Large intestine (tissue), 12 donors: Measurements from ENCODE around the gene USP14. TPM values are rescaled to one million over a fixed set of nuclear protein-coding genes. Genes with fewer than 3 reads are reported as not detected.
A peak's percentile ranks its signal among the peaks of the same experiment; 100 is the strongest.
"Not testable (repeated sequence)": the region's sequence is repeated elsewhere in the genome, so short reads cannot be mapped to it uniquely, and the experiment has no call there.

Experiments
- DNase-seq, 2 donors: peaks; one replicate each; pipeline versions ENCODE4 v3.0.0 to v3.0.0-alpha.2; 2013
- H3K27ac ChIP-seq: one replicate; pipeline ENCODE4 v1.5.1; 2013; ENCODE audit warnings: low read length
- H3K27me3 ChIP-seq: 2 replicates; pipeline ENCODE4 v1.6.1; 2013; ENCODE audit warnings: low read length; ENCODE audit not compliant: control insufficient read depth, insufficient read depth
- H3K36me3 ChIP-seq: 2 replicates; pipeline ENCODE4 v1.6.1; 2013; ENCODE audit warnings: low read length; ENCODE audit not compliant: control insufficient read depth, insufficient read depth
- H3K4me1 ChIP-seq: one replicate; pipeline ENCODE4 v1.6.1; 2013; ENCODE audit warnings: low read length; ENCODE audit not compliant: control insufficient read depth, insufficient read depth
- H3K4me3 ChIP-seq: one replicate; pipeline ENCODE4 v1.5.1; 2013; ENCODE audit warnings: low read length
- H3K9me3 ChIP-seq: one replicate; pipeline ENCODE4 v1.6.1; 2013; ENCODE audit warnings: mild to moderate bottlenecking, low read depth, low read length, moderate library complexity; ENCODE audit not compliant: control insufficient read depth
- WGBS: methylation state at CpG from one replicate; pipeline ENCODE4 v1.1.5; 2013; ENCODE audit warnings: low lambda C conversion rate; ENCODE audit not compliant: insufficient coverage; 5-methylcytosine and 5-hydroxymethylcytosine counted together
- long read RNA-seq, 11 donors: transcript quantifications; one replicate each; lab custom pipeline, GENCODE V29; 2026
- polyA plus RNA-seq: library from polyadenylated mRNA; unstranded; fragments of 120-200 nt; gene quantifications from one replicate; pipeline ENCODE4 v1.2.1, GENCODE V29; 2013

Gene USP14
- 38.4 TPM for polyA plus RNA-seq
- long read RNA-seq, donor 1, full-length matches to known transcripts, result 6 of 14 reads
- long read RNA-seq, donor 1, partial matches to known transcripts, result 8 of 14 reads
- long read RNA-seq, donor 1, other reads (novel, unspliced or antisense), result 0 of 14 reads
- long read RNA-seq, donor 2, full-length matches to known transcripts, result 8 of 8 reads
- long read RNA-seq, donor 2, partial matches to known transcripts, result 0 of 8 reads
- long read RNA-seq, donor 2, other reads (novel, unspliced or antisense), result 0 of 8 reads
- long read RNA-seq, donor 3, result 0 reads
- long read RNA-seq, donor 4, result 0 reads
- long read RNA-seq, donor 5, full-length matches to known transcripts, result 4 of 4 reads
- long read RNA-seq, donor 5, partial matches to known transcripts, result 0 of 4 reads
- long read RNA-seq, donor 5, other reads (novel, unspliced or antisense), result 0 of 4 reads
- long read RNA-seq, donor 6, full-length matches to known transcripts, result 8 of 17 reads
- long read RNA-seq, donor 6, partial matches to known transcripts, result 0 of 17 reads
- long read RNA-seq, donor 6, other reads (novel, unspliced or antisense), result 9 of 17 reads
- long read RNA-seq, donor 7, full-length matches to known transcripts, result 3 of 47 reads
- long read RNA-seq, donor 7, partial matches to known transcripts, result 44 of 47 reads
- long read RNA-seq, donor 7, other reads (novel, unspliced or antisense), result 0 of 47 reads
- long read RNA-seq, donor 8, full-length matches to known transcripts, result 4 of 88 reads
- long read RNA-seq, donor 8, partial matches to known transcripts, result 84 of 88 reads
- long read RNA-seq, donor 8, other reads (novel, unspliced or antisense), result 0 of 88 reads
- long read RNA-seq, donor 9, full-length matches to known transcripts, result 3 of 44 reads
- long read RNA-seq, donor 9, partial matches to known transcripts, result 41 of 44 reads
- long read RNA-seq, donor 9, other reads (novel, unspliced or antisense), result 0 of 44 reads
- long read RNA-seq, donor 10, full-length matches to known transcripts, result 10 of 10 reads
- long read RNA-seq, donor 10, partial matches to known transcripts, result 0 of 10 reads
- long read RNA-seq, donor 10, other reads (novel, unspliced or antisense), result 0 of 10 reads
- long read RNA-seq, donor 11, full-length matches to known transcripts, result 4 of 4 reads
- long read RNA-seq, donor 11, partial matches to known transcripts, result 0 of 4 reads
- long read RNA-seq, donor 11, other reads (novel, unspliced or antisense), result 0 of 4 reads

DNA sequence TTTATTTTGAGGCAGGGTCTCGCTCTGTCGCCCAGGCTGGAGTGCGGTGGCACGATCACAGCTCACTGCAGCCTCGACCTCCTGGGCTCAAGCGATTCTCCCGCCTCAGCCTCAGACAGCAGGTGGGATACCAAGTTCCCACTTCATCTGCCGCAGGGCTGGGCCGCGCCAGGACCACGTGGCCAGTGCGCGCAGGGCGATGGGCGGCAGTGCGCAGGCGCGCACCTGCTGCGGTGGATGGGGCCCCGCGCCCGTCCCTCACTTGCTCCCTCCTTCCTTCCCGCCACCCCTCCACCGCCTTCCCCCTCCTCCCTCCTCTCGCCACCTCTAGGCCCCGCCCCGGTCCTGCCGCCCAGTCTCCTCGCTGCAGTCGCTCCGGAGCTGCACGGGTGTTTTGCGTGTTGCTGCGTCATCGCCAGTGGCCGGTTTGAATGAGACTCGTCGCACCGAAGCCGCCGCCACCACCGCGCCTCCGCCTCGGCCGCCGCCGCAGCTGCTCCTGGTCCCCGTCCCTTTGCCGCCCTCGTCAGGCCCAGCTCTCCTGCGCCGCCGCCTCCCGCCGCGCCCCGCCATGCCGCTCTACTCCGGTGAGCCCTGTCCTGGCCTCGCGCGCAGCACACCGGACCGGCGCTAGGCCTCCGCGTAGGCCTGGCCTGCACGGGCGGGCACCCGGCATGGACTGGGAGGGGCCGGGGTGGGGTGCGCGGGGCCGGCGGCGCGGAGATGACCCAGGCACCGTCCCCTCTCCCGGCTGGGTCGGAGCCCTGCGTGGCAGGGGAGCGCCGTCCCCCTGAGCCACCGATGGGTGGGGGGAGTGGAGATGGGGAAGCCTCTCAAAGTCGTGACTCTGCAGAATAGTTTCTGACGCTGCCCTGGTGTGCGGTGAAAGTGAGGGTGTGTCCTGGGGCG lies at the start of gene USP14:
USP14 (plus strand) TSS at position 430 of the 909 bp plus-strand sequence; CDS start at position 572, 142 bp downstream.
- WGBS, result no CpG with 5 or more reads among the region's 89 CpGs

DNA sequence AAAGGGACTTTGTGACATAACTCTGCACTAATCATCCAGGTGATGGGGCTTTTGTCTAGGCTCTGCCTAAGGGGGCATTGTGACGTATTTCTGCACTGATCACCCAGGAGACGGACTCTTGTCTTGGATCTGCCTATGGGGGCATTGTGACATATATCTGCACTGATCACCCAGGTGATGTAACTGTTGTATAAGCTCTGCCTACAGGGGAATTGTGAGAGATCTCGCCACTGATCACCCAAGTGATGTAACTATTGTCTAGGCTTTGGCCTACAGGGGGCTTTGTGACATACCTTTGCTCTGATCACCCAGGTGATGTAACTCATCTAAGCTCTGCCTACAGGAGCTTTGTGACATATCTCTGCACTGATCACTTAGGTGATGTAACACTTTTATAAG lies 49.7 kb upstream of the USP14 start:
- H3K36me3 ChIP-seq, H3K9me3 ChIP-seq, H3K27me3 ChIP-seq, H3K27ac ChIP-seq, H3K4me3 ChIP-seq, DNase-seq, H3K4me1 ChIP-seq: not testable (repeated sequence)
- WGBS, result no CpG with 5 or more reads among the region's 3 CpGs

More for the DNA sequence above, at the start of gene USP14:
- Histone ChIP-seq H3K9me3 (no peaks in the 10 kb centered on the region), H3K27me3 (no peaks in the 10 kb centered on the region), H3K4me1 (no peaks in the 10 kb centered on the region), H3K27ac (peak within 1 kb of the TSS; percentile 76), H3K4me3 (peak within 1 kb of the TSS; percentile 49), H3K36me3 (no peaks in the 10 kb centered on the region)
- DNase-seq, result peak; percentile 97 to 98

- WGBS, result 25% methylated on average over 2 of the region's 7 CpGs
- not testable (repeated sequence) for H3K4me1 ChIP-seq, H3K27me3 ChIP-seq, H3K9me3 ChIP-seq, H3K27ac ChIP-seq, H3K4me3 ChIP-seq, H3K36me3 ChIP-seq
- peak; percentile 28 to 57 for DNase-seq
These were observed 49.0 kb upstream of the USP14 start for GRCh38 chr18:109130-109921.

DNA sequence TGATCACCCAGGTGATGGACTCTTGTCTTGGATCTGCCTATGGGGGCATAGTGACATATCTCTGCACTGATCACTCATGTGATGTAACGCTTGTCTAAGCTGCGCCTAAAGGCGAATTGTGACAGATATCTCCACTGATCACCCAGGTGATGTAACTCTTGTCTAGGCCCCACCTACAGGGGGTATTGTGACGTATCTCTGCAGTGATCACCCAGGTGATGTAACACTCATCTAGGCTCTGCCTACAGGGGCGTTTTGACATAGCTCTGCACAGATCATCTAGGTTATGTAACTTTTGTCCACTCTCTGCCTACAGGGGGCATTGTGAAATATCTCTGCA lies 48.5 kb upstream of the USP14 start:
- not testable (repeated sequence) for DNase-seq

GRCh38 chr18:110351-111201 lies 47.8 kb upstream of the USP14 start:
- no CpG with 5 or more reads among the region's 4 CpGs for WGBS
- H3K9me3 ChIP-seq, H3K27ac ChIP-seq, H3K4me1 ChIP-seq, H3K36me3 ChIP-seq, H3K4me3 ChIP-seq, H3K27me3 ChIP-seq: not testable (repeated sequence)
- DNase-seq, result peak; percentile 27 to 46

More for the DNA sequence above, 48.5 kb upstream of the USP14 start:
- H3K27me3 ChIP-seq, H3K27ac ChIP-seq, H3K4me3 ChIP-seq, H3K9me3 ChIP-seq, H3K36me3 ChIP-seq, H3K4me1 ChIP-seq: not testable (repeated sequence)
- 0% methylated on average over 1 of the region's 5 CpGs for WGBS

DNA sequence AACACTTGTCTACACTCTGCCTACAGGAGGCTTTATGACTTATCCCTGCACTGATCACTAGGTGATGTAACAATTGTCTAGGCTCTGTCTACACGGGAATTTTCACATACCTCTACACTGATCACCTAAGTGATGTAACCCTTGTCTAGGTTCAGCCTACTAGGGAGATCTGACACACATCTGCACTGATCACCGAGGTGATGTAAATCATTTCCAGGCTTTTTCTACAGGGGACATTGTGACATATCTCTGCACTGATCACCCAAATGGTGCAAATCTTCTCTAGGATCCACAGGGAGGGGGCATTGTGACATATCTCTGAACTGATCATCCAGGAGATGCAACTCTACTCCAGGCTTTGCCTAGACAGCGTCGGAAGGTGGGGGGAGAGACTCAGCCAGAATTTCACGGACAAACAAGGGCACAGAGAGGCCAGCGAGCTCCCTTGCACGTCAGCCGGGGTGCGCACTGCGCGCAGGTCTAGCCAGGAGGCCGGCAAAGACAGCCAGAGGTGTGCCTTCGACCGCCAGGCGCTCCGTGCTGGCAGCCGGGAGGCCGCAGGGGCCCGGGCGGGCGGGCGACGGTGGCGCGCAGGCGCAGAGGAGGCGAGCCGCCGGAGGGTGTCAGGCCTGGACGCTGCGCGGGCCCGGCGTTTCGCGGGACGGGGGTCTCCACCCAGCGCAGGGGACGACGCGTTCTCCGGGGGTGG lies 46.9 kb upstream of the USP14 start:
- H3K4me3 ChIP-seq, result no peak overlapping the region
- no peaks in the 10 kb centered on the region for H3K36me3 ChIP-seq
- H3K9me3 ChIP-seq, result peaks cover 3% of the 10 kb centered on the region
- H3K27ac ChIP-seq, result peak overlapping the region; percentile 49
- peaks cover 4% of the 10 kb centered on the region for H3K4me1 ChIP-seq
- WGBS, result no CpG with 5 or more reads among the region's 42 CpGs
- H3K27me3 ChIP-seq, result no peaks in the 10 kb centered on the region
- DNase-seq, result peak; percentile 56 to 82

DNA sequence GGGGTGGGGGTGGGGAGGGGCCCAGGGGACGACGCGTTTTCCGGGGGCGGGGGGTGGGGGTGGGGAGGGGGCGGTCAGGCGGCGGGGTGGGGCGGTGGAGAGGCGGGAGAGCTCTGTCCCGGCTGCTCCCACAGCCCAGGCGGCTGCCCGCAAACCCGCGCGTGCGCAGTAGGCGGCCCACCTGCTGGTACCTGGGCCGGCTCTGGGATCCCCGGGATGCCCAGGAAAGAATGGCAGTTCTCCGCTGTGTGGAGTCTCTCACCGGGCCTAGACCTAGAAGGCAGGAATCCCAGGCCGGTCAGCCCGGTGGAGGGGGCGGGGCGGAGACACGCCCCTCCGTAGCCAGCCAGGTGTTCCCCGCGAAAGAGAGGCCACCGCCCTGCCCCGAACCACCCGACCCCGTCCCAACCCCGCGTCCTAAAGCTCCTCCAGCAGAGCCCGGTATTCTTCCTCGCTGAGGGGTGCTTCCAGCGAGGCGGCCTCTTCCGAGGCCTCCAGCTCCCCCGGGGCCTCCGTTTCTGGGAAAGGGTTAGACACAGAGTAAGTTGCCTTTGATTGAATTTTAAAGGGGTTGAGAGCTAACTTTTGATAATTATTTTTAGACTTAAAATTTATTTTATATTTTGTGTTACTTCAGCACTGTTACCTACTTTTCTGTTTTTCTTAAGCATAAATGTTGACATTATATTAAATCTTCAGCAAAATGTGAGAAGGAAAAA lies 46.2 kb upstream of the USP14 start:
- not testable (repeated sequence) for H3K36me3 ChIP-seq, H3K27ac ChIP-seq, H3K4me3 ChIP-seq, DNase-seq, H3K4me1 ChIP-seq, H3K9me3 ChIP-seq, H3K27me3 ChIP-seq
- 49% methylated on average over 4 of the region's 43 CpGs for WGBS
